Neural cell (in vitro differentiated cells): ENCODE results near the gene CFAP58. TPM values are rescaled to one million over a fixed set of nuclear protein-coding genes. Genes with fewer than 3 reads are reported as not detected.

ENCODE experiments used
- H2AFZ ChIP-seq: fragments of 200-600, 300-800 bp; sonication (generic), shearing (Covaris generic); 2 replicates; pipeline ENCODE4 v1.6.0; 2014; ENCODE audit warnings: low read depth, mild to moderate bottlenecking, antibody characterized with exemption, low read length, moderate library complexity
- H3F3A ChIP-seq: fragments of 200-600 bp; shearing (Covaris generic); 2 replicates; pipeline ENCODE4 v1.6.1; 2016; ENCODE audit warnings: mild to moderate bottlenecking, moderate library complexity, mixed read lengths, antibody characterized with exemption, low read length; ENCODE audit not compliant: insufficient read depth, poor library complexity, severe bottlenecking
- H3K27ac ChIP-seq: fragments of 200-600, 300-800 bp; sonication (generic), shearing (Covaris generic); 2 replicates; pipeline ENCODE4 v1.5.1; 2014; ENCODE audit warnings: mild to moderate bottlenecking, low read length, moderate library complexity
- H3K27me3 ChIP-seq: fragments of 300-800, 200-600 bp; sonication (generic), shearing (Covaris generic); 2 replicates; pipeline ENCODE4 v1.6.0; 2014; ENCODE audit warnings: mild to moderate bottlenecking, low read depth, low read length, moderate library complexity; ENCODE audit not compliant: insufficient read depth
- H3K36me3 ChIP-seq: fragments of 300-800, 200-600 bp; sonication (generic), shearing (Covaris generic); 2 replicates; pipeline ENCODE4 v1.5.1; 2014; ENCODE audit warnings: mild to moderate bottlenecking, antibody characterized with exemption, low read length, moderate library complexity; ENCODE audit not compliant: insufficient read depth
- H3K4me2 ChIP-seq: fragments of 300-800, 200-600 bp; sonication (generic), shearing (Covaris generic); 2 replicates; pipeline ENCODE4 v1.6.0; 2014; ENCODE audit warnings: mild to moderate bottlenecking, low read length
- H3K4me3 ChIP-seq: fragments of 300-800, 200-600 bp; sonication (generic), shearing (Covaris generic); 2 replicates; pipeline ENCODE4 v1.5.1; 2014; ENCODE audit warnings: mild to moderate bottlenecking, low read length, moderate library complexity
- H3K79me2 ChIP-seq: fragments of 200-600 bp; shearing (Covaris generic); replicated peaks from 2 replicates; pipeline ENCODE4 v1.6.0; 2014; ENCODE audit warnings: mild to moderate bottlenecking, low read length, moderate library complexity; ENCODE audit not compliant: insufficient read depth
- H3K9ac ChIP-seq: fragments of 300-800, 200-600 bp; sonication (generic), shearing (Covaris generic); 2 replicates; pipeline ENCODE4 v1.6.1; 2016; ENCODE audit warnings: mild to moderate bottlenecking, low read length, mixed read lengths
- H3K9me2 ChIP-seq: fragments of 200-600 bp; shearing (Covaris generic); 2 replicates; pipeline ENCODE4 v1.6.1; 2016; ENCODE audit warnings: mild to moderate bottlenecking, low read length, mixed read lengths; ENCODE audit not compliant: insufficient read depth
- H3K9me3 ChIP-seq: fragments of 200-600, 300-800 bp; sonication (generic), shearing (Covaris generic); 2 replicates; pipeline ENCODE4 v1.6.1; 2016; ENCODE audit warnings: mild to moderate bottlenecking, mixed run types, low read length, moderate library complexity, mixed read lengths
- H4K20me1 ChIP-seq: fragments of 200-600 bp; shearing (Covaris generic); 2 replicates; pipeline ENCODE4 v1.6.1; 2016; ENCODE audit warnings: mild to moderate bottlenecking, mixed run types; ENCODE audit not compliant: insufficient read depth
- EP300 ChIP-seq: fragments of 450-650 bp; conservative IDR thresholded peaks from 2 replicates; pipeline ENCODE4 v1.6.1; 2014; ENCODE audit warnings: antibody characterized with exemption, mild to moderate bottlenecking, moderate library complexity; ENCODE audit not compliant: poor library complexity, severe bottlenecking
- EZH2 ChIP-seq: fragments of 200-600, 300-800 bp; shearing (Covaris generic), sonication (generic); IDR thresholded peaks from 2 replicates; pipeline ENCODE4 v1.6.1; 2014; ENCODE audit warnings: antibody characterized with exemption, low read length, borderline replicate concordance, mild to moderate bottlenecking; ENCODE audit not compliant: insufficient read depth, poor library complexity, severe bottlenecking
- MXI1 ChIP-seq: fragments of 450-650 bp; conservative IDR thresholded peaks from 2 replicates; pipeline ENCODE4 v1.6.1; 2014; ENCODE audit warnings: antibody characterized with exemption, mild to moderate bottlenecking; ENCODE audit not compliant: poor library complexity, severe bottlenecking
- POLR2AphosphoS5 ChIP-seq: IDR thresholded peaks from 2 replicates; pipeline ENCODE4 v1.6.1; 2012
- RAD21 ChIP-seq: fragments of 450-650 bp; conservative IDR thresholded peaks from 2 replicates; pipeline ENCODE4 v1.6.1; 2014; ENCODE audit warnings: antibody characterized with exemption, mild to moderate bottlenecking, moderate library complexity
- REST ChIP-seq: IDR thresholded peaks from 2 replicates; pipeline ENCODE4 v1.6.1; 2012; ENCODE audit warnings: borderline replicate concordance
- SMC3 ChIP-seq: fragments of 450-650 bp; conservative IDR thresholded peaks from 2 replicates; pipeline ENCODE4 v1.6.1; 2014; ENCODE audit warnings: antibody characterized with exemption, mild to moderate bottlenecking, moderate library complexity; ENCODE audit not compliant: poor library complexity
- TAF1 ChIP-seq: IDR thresholded peaks from 2 replicates; pipeline ENCODE4 v1.6.1; 2012; ENCODE audit warnings: low read depth
- polyA plus RNA-seq: library from polyadenylated mRNA; depleted of rRNA; stranded (reverse); fragments of >200 nt; gene quantifications from 2 replicates; pipeline ENCODE4 v1.2.3, GENCODE V29; 2014
- TF ChIP-seq, protein P1 (sequence below): fragments of 450-650 bp; IDR thresholded peaks from 2 replicates; pipeline ENCODE4 v1.5.1; 2014; ENCODE audit warnings: antibody characterized with exemption, mild to moderate bottlenecking, moderate library complexity; ENCODE audit not compliant: poor library complexity, severe bottlenecking

Gene CFAP58
- polyA plus RNA-seq, 1 donor from 2014 or later, result not detected

DNA sequence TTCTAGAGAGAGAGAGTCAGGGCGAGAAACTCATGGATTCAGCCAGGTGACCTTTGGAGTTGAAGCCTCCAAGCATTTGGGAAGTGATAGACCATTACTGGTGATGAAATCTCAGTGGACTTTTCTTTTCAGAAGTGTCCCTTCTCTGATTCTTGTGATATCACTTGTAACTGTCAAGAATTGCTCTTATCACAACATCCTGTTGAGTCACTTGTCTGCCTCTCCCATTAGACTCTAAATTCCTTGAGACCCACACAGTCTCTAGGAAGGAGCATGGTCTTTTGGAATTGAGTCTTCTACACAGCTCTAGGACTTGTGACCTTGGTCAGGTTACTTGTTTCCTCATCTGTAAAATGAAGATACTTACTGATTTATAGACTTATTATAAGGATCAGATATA lies 81.0 kb downstream of the CFAP58 start:
- Histone ChIP-seq H3K79me2 (no peaks in the 10 kb centered on the region), H3K9me2 (no peaks in the 10 kb centered on the region), H3K36me3 (no peaks in the 10 kb centered on the region), H3F3A (no peaks in the 10 kb centered on the region), H3K9ac (no peak overlapping the region), H3K4me3 (no peak overlapping the region), H3K4me2 (no peak overlapping the region), H3K9me3 (no peaks in the 10 kb centered on the region), H2AFZ (no peak overlapping the region), H3K27ac (no peak overlapping the region), H4K20me1 (no peaks in the 10 kb centered on the region), H3K27me3 (no peaks in the 10 kb centered on the region)
- no peak for TF ChIP-seq SMC3
- no peak for TF ChIP-seq MXI1
- no peak for TF ChIP-seq EZH2
- no peak for TF ChIP-seq TAF1
- TF ChIP-seq, protein P1, sequence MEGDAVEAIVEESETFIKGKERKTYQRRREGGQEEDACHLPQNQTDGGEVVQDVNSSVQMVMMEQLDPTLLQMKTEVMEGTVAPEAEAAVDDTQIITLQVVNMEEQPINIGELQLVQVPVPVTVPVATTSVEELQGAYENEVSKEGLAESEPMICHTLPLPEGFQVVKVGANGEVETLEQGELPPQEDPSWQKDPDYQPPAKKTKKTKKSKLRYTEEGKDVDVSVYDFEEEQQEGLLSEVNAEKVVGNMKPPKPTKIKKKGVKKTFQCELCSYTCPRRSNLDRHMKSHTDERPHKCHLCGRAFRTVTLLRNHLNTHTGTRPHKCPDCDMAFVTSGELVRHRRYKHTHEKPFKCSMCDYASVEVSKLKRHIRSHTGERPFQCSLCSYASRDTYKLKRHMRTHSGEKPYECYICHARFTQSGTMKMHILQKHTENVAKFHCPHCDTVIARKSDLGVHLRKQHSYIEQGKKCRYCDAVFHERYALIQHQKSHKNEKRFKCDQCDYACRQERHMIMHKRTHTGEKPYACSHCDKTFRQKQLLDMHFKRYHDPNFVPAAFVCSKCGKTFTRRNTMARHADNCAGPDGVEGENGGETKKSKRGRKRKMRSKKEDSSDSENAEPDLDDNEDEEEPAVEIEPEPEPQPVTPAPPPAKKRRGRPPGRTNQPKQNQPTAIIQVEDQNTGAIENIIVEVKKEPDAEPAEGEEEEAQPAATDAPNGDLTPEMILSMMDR, result no peak
- no peak for TF ChIP-seq POLR2AphosphoS5
- TF ChIP-seq EP300, result no peak
- TF ChIP-seq RAD21, result no peak
- TF ChIP-seq REST, result no peak

- Histone ChIP-seq H3K36me3 (no peaks in the 10 kb centered on the region), H3K9me3 (no peaks in the 10 kb centered on the region)
- no peak for TF ChIP-seq POLR2AphosphoS5
- no peak for TF ChIP-seq RAD21
- TF ChIP-seq REST, result no peak
- no peak for TF ChIP-seq EZH2
- TF ChIP-seq TAF1, result no peak
- no peak for TF ChIP-seq SMC3
- TF ChIP-seq MXI1, result no peak
Measured at GRCh38 chr10:104435822-104436221, 82.2 kb downstream of the CFAP58 start.

More at GRCh38 chr10:104435822-104436221, 82.2 kb downstream of the CFAP58 start:
- no peak overlapping the region for H3K27ac ChIP-seq
- H4K20me1 ChIP-seq, result no peaks in the 10 kb centered on the region
- H3K79me2 ChIP-seq, result no peaks in the 10 kb centered on the region
- H3K9me2 ChIP-seq, result no peaks in the 10 kb centered on the region
- no peak overlapping the region for H3K4me2 ChIP-seq
- H3K4me3 ChIP-seq, result no peak overlapping the region
- H2AFZ ChIP-seq, result no peak overlapping the region
- H3F3A ChIP-seq, result no peaks in the 10 kb centered on the region
- H3K9ac ChIP-seq, result no peak overlapping the region
- H3K27me3 ChIP-seq, result no peaks in the 10 kb centered on the region
